Rectal smooth muscle tissue (tissue), 1 donor: ENCODE results near the gene FRMPD2.
"Not testable (repeated sequence)": the region's sequence is repeated elsewhere in the genome, so short reads cannot be mapped to it uniquely, and the experiment has no call there.

Experiments used
- H3K27ac ChIP-seq: one replicate; pipeline ENCODE4 v1.7.0; 2013; ENCODE audit warnings: low read depth, low read length, inconsistent platforms
- H3K27me3 ChIP-seq: one replicate; pipeline ENCODE4 v1.7.0; 2013; ENCODE audit warnings: low read length; ENCODE audit not compliant: control insufficient read depth, insufficient read depth
- H3K36me3 ChIP-seq: one replicate; pipeline ENCODE4 v1.7.0; 2013; ENCODE audit warnings: low read length; ENCODE audit not compliant: control insufficient read depth, insufficient read depth
- H3K4me1 ChIP-seq: one replicate; pipeline ENCODE4 v1.7.0; 2013; ENCODE audit warnings: low read length; ENCODE audit not compliant: control insufficient read depth, insufficient read depth
- H3K4me3 ChIP-seq: one replicate; pipeline ENCODE4 v1.7.0; 2013; ENCODE audit warnings: low read length
- H3K9ac ChIP-seq: one replicate; pipeline ENCODE4 v1.7.0; 2013; ENCODE audit warnings: low read length

Gene FRMPD2

DNA sequence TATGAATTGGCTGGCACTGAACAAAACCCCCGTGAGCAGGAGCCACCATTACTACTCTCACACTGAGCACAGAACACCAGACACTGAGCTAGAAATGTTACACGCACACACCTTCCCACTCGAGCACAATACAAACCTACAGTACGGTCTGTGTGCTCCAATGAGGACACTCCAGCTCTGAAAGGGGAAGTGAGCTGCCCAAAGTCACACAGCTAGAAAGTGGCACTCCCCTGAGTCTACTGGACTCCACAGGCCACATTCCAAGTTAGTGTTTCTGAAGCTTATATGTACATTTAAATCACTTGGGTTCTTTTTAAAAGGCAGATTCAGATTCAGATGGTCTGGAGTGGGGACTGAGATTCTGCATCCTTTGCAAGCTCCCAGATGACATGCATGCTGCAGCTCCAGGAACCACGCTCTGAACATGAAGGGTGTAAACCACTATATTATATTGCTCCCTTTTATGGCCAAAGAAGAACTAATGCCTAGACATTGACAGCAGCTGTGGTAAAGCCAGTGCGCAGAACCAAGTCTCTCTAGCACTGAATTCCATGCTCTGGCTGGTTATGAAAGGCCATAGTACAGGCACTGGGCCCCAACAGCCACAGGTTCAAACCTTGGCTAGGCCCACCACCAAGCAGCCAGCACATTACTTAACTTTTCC lies 77.1 kb downstream of the FRMPD2 start:
- H3K4me3 ChIP-seq: no peak overlapping the region
- no peak overlapping the region for H3K9ac ChIP-seq
- H3K4me1 ChIP-seq: no peaks in the 10 kb centered on the region
- H3K27me3 ChIP-seq: no peaks in the 10 kb centered on the region
- H3K36me3 ChIP-seq: no peaks in the 10 kb centered on the region
- no peak overlapping the region for H3K27ac ChIP-seq

DNA sequence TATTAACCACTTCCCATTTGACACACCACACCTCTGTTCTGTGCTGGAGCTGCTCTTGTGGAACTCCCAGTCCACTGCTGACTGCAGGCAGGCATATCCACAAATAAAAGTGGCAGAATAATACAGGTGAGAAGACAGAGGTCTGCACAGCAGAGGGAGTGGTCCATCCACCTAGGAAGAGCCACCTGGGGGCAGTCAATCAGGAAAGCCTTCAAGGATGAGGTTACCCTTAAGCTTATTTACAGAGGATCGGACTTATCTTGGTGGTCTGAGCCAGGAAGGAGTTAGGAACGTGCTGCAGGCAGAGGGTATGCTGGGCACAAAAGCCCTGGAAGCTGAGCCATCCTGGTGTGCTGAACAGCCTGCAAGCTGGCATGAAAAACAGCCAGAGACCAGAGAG lies 78.7 kb downstream of the FRMPD2 start:
- no peak overlapping the region for H3K27ac ChIP-seq
- H3K9ac ChIP-seq: no peak overlapping the region
- H3K4me3 ChIP-seq: no peak overlapping the region
- no peaks in the 10 kb centered on the region for H3K27me3 ChIP-seq
- H3K4me1 ChIP-seq: no peaks in the 10 kb centered on the region
- no peaks in the 10 kb centered on the region for H3K36me3 ChIP-seq

DNA sequence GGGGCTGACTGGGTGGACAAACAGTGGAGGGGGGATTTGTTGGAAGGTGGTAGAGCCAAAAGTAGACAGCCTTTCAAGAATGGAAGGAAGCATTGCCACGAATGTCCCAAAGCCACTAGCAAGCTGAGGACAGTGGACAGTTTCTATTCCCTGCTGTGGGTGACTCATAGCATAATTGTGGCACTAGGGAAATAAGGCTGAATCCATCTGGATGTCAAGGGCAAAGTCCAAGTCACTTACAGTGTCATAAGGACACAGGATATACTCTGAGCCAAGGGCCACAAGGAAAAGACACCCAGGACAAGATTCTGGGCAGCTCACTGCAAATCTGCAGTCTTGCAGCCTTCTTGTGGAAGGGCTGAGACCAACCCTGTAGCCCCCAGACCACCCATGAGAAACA lies 79.7 kb downstream of the FRMPD2 start:
- H3K27ac ChIP-seq: no peak overlapping the region
- H3K4me3 ChIP-seq: no peak overlapping the region
- H3K27me3 ChIP-seq: no peaks in the 10 kb centered on the region
- H3K4me1 ChIP-seq: no peaks in the 10 kb centered on the region
- H3K9ac ChIP-seq: no peak overlapping the region
- no peaks in the 10 kb centered on the region for H3K36me3 ChIP-seq

DNA sequence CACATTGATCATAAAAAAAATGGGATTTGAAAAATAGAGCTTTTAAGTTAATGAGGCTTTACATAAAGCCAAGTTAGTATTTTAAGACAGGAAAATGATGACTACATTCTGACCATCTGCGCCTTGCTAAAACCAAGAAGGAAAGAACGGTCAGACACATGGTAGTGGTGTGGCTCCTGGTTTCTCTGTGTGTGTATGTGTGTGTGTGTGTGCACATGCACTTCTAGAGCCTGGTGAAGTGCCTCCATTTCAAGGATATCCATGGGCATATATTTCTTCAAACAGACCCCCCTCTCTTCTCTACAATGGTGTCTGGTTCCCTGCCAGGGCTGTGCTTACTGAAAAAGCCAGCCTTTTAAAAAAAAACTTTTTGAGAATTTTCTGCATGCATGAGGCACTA lies 80.9 kb downstream of the FRMPD2 start:
- no peak overlapping the region for H3K9ac ChIP-seq
- no peak overlapping the region for H3K4me3 ChIP-seq
- H3K36me3 ChIP-seq: no peaks in the 10 kb centered on the region
- H3K4me1 ChIP-seq: no peaks in the 10 kb centered on the region
- H3K27me3 ChIP-seq: no peaks in the 10 kb centered on the region
- no peak overlapping the region for H3K27ac ChIP-seq

DNA sequence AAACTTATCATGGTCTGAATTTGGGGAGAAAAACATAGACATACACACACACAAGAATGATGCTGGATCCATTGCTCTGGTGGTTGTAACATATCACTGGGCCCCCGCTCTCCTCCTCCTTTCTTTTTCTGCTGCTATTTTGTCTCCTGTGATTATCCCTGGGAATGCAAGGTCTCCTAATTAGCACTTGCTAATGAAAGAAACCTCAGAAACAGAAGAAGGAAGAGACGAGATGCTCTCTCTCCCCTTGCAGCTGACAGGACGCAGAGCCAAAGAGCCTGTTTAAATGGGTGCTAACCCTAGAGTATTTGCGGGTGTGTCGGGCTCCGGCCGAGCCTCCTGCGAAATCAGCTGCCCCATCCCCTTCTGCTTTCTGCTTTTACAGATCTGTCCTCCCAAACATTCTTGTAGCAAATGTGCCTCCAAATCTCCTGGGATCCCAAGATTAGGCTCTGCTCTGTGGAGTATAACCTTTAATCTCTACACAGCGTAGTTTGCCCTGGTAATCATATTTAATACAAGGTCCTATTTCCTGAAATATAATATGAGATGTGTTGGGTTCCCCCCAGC lies 81.5 kb downstream of the FRMPD2 start:
- H3K36me3 ChIP-seq: no peaks in the 10 kb centered on the region
- no peak overlapping the region for H3K4me3 ChIP-seq
- no peaks in the 10 kb centered on the region for H3K27me3 ChIP-seq
- no peaks in the 10 kb centered on the region for H3K4me1 ChIP-seq
- no peak overlapping the region for H3K27ac ChIP-seq
- no peak overlapping the region for H3K9ac ChIP-seq

DNA sequence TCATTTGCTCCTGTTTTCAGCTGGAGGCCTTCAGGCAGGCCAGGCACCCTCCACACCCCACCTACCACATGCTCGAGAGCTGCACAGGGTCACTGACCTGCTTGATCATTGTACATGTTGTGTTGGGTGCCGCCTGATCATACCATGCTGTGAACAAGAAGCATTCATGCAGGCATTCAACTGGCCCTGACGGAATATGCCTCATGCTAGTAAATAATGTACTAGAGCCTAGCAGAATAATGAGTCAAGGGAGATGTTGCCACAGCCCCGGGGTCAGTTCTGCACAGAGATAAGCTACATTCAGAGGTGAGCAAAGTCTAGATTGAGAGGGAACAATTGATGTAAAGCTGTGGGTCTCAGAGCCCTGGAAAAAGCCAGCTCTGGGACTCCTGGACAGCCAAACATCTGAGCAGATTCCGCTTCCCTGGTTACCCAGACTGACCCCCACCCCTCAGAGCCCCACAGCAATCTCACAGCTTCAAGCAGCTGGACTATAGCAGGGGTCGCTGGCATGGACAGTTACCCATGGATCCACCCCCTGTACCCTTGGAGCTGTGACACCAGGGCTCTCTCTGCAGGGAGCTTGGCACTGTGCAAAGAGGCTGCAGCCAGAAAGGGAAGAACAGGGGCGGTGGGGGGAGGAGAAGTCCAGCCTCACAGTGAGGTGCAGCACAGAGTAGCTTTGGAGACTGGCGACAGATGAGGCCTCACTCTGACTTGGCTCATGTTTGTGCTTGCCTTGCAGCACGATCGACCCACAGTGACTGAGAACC lies 86.6 kb downstream of the FRMPD2 start:
- Histone ChIP-seq H3K27ac (no peak overlapping the region), H3K4me1 (no peaks in the 10 kb centered on the region), H3K27me3 (no peaks in the 10 kb centered on the region), H3K36me3 (no peaks in the 10 kb centered on the region), H3K4me3 (no peak overlapping the region), H3K9ac (no peak overlapping the region)

DNA sequence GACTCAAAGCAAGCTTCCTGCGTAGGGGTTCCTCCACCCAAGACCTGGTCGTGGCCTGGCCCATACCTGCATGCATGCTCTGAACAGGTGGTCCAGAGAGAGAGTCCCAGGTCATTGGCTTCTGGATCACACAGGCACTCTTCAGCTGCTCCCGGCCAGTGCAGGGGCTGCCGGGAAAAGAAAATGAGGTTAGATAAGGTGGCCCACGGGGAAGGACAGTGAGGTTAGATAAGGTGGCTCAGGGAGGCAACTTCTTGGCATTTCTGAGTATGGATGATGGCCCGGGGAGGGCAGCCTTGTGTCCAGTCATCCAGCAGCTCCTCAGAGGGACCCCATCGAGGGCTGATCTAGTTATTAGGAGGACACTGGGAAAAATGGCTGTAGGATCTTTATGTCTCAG lies 87.4 kb downstream of the FRMPD2 start:
- H3K27me3 ChIP-seq: no peaks in the 10 kb centered on the region
- H3K4me1 ChIP-seq: no peaks in the 10 kb centered on the region
- H3K4me3 ChIP-seq: no peak overlapping the region
- no peak overlapping the region for H3K27ac ChIP-seq
- no peaks in the 10 kb centered on the region for H3K36me3 ChIP-seq
- no peak overlapping the region for H3K9ac ChIP-seq

DNA sequence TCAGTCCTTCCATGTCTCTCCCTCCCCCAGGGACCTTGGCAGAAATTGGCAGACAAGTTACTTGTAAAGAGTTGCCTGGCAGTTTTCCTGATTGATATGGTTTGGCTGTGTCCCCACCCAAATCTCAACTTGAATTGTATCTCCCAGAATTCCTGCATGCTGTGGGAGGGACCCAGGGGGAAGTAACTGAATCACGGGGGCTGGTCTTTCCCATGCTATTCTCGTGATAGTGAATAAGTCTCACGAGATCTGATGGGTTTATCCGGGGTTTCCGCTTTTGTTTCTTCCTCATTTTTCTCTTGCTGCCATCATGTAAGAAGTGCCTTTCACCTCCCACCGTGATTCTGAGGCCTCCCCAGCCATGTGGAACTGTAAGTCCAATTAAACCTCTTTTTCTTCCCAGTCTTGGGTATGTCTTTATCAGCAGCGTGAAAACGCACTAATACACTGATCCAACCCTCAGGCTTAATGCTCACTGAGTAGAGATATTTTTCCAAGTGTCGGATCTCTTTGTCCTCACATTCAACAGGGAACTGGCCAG lies 88.2 kb downstream of the FRMPD2 start:
- not testable (repeated sequence) for H3K36me3 ChIP-seq, H3K27me3 ChIP-seq, H3K4me3 ChIP-seq, H3K9ac ChIP-seq, H3K4me1 ChIP-seq, H3K27ac ChIP-seq

DNA sequence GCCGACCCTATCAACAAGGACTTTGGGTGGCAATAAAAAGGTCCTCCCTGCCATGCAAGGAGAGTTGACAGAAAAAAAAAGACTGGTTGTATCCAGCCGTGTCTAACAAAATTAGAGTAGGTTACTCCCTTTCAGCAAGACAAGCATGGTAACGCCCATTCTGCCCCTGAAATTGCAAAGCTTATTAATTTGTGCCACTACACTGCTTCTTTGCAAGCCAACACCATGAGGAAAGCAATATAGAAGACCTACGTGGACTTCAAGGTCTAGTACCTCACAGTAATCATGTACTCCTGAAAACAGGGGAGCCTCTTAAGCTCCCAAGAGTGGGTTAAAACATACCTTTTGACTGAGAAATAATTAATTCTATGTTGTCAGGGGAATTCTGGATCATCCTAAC lies 90.3 kb downstream of the FRMPD2 start:
- no peak overlapping the region for H3K9ac ChIP-seq
- no peak overlapping the region for H3K4me3 ChIP-seq
- no peak overlapping the region for H3K27ac ChIP-seq
- no peaks in the 10 kb centered on the region for H3K36me3 ChIP-seq
- no peaks in the 10 kb centered on the region for H3K4me1 ChIP-seq
- no peaks in the 10 kb centered on the region for H3K27me3 ChIP-seq

DNA sequence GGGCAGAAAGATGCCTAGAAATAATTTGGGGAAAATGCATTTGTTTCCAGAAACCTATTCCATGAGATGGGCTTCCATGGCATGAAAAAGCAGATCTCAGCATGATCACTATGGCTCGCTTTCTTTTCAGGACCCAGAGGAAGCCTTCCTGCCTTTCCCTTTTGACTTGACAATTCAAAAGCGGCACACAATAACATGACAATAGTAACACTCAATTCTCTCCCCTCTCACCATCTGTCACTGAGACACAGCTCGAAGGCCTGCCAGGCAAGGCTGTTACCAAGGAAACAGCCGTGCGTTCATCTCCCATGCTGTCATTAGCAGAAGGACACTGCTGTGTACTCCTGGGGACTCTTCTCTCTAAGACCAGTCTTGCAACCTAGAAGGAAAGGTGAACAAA lies 101.8 kb downstream of the FRMPD2 start:
- H3K4me3 ChIP-seq, H3K27ac ChIP-seq, H3K4me1 ChIP-seq, H3K9ac ChIP-seq, H3K36me3 ChIP-seq, H3K27me3 ChIP-seq: not testable (repeated sequence)

DNA sequence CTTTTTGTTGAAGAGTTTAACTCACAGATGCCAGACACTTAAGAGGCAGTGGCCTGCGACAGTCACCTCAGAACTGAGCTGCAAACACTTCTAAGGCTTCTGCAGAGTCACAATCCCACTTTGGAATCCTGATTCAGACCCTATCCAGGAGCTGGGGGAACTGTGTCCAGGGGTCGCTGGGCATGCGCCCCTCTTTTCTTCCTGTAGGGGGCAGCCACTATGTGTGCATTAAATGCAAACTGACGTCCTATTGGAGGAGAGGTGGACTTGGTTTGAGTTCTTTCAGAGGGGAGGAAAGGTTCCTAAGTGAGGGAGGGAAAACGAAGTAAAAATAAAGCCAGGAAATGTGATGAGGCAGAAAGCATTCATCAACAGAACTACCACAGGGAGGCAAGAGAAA lies 113.8 kb downstream of the FRMPD2 start:
- not testable (repeated sequence) for H3K27ac ChIP-seq, H3K36me3 ChIP-seq, H3K27me3 ChIP-seq, H3K9ac ChIP-seq, H3K4me3 ChIP-seq, H3K4me1 ChIP-seq

DNA sequence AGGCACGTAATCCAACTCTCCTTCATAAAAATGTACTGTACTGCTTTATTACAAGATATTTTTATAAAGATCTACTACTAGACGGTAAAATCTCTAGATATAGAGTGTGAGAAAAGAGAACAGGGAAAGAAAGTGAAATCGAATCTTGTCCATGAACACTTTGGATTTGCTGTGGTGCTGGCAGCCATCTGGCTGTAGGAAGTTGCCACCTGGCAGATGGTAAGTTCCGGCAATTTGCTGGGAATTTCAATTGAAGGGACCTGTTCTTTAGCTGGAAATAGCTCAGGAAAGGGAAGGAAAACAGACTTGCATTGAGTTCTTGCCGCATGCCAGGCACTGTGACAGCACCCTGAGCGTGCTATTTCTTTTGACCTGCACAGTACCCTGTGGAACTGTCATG lies 114.3 kb downstream of the FRMPD2 start:
- H3K27me3 ChIP-seq, H3K9ac ChIP-seq, H3K36me3 ChIP-seq, H3K27ac ChIP-seq, H3K4me1 ChIP-seq, H3K4me3 ChIP-seq: not testable (repeated sequence)
